HG03521 (cell line): ENCODE results near the gene ZXDA.
"Not testable (repeated sequence)": the region's sequence is repeated elsewhere in the genome, so short reads cannot be mapped to it uniquely, and the experiment has no call there.

Experiments
- ATAC-seq: cut with Tn5 transposase; IDR thresholded peaks from one replicate; pipeline ENCODE4 v1.9.1; 2021; ENCODE audit warnings: mild to moderate bottlenecking, moderate library complexity; ENCODE audit not compliant: unreplicated experiment

The ZXDA gene

GRCh38 chrX:57910287-57910912, at the start of gene ZXDA:
TSS of gene ZXDA (minus strand) at chrX:57910458. CDS start at chrX:57910420, 38 bp downstream.
- peak; percentile 65 for ATAC-seq

GRCh38 chrX:57952320-57952678, 42.0 kb upstream of the ZXDA start:
- no peak for ATAC-seq

- no peak for ATAC-seq
These were observed 41.5 kb upstream of the ZXDA start for GRCh38 chrX:57951666-57952319.

GRCh38 chrX:57933321-57933720, 23.1 kb upstream of the ZXDA start:
- ATAC-seq = no peak

- no peak for ATAC-seq
These were observed 22.0 kb upstream of the ZXDA start for GRCh38 chrX:57932266-57932665.

- no peak for ATAC-seq
These were observed 19.8 kb upstream of the ZXDA start for GRCh38 chrX:57930051-57930450.

GRCh38 chrX:57929373-57929772, 19.1 kb upstream of the ZXDA start:
- ATAC-seq = no peak

GRCh38 chrX:57925806-57926205, 15.5 kb upstream of the ZXDA start:
- no peak for ATAC-seq

- no peak for ATAC-seq
These were observed 8.6 kb upstream of the ZXDA start for GRCh38 chrX:57918750-57919436.

- no peak for ATAC-seq
These were observed 5.4 kb upstream of the ZXDA start for GRCh38 chrX:57915680-57916079.

GRCh38 chrX:57909595-57910286, 517 bp downstream of the ZXDA start:
- peak; percentile 75 for ATAC-seq

- not testable (repeated sequence) for ATAC-seq
These were observed 1.2 kb downstream of the ZXDA start for GRCh38 chrX:57908972-57909594.

- no peak for ATAC-seq
These were observed 3.5 kb downstream of the ZXDA start for GRCh38 chrX:57906790-57907189.

- ATAC-seq = no peak
These were observed 5.1 kb downstream of the ZXDA start for GRCh38 chrX:57905141-57905540.

GRCh38 chrX:57904176-57904880, 5.9 kb downstream of the ZXDA start:
- no peak for ATAC-seq

- no peak for ATAC-seq
These were observed 7.6 kb downstream of the ZXDA start for GRCh38 chrX:57902633-57903032.

- ATAC-seq = no peak
These were observed 8.8 kb downstream of the ZXDA start for GRCh38 chrX:57901466-57901865.

- no peak for ATAC-seq
These were observed 9.3 kb downstream of the ZXDA start for GRCh38 chrX:57900975-57901374.

GRCh38 chrX:57899906-57900305, 10.4 kb downstream of the ZXDA start:
- no peak for ATAC-seq

- no peak for ATAC-seq
These were observed 11.2 kb downstream of the ZXDA start for GRCh38 chrX:57899064-57899463.

- no peak for ATAC-seq
These were observed 38.8 kb downstream of the ZXDA start for GRCh38 chrX:57871463-57871862.
